Panc1 (cell line): ENCODE measurements around the gene NPPA.

ENCODE experiments used
- CTCF ChIP-seq: fragments of 450-650 bp; IDR thresholded peaks from 2 replicates; pipeline ENCODE4 v1.5.1; 2017; ENCODE audit warnings: mild to moderate bottlenecking
- POLR2AphosphoS5 ChIP-seq: IDR thresholded peaks from 2 replicates; pipeline ENCODE4 v1.6.1; 2012; ENCODE audit warnings: mild to moderate bottlenecking, low read depth, low read length, moderate library complexity
- REST ChIP-seq, 2 experiments: IDR thresholded peaks; 2 replicates each; pipeline ENCODE4 v1.6.1; 2011 to 2012; ENCODE audit warnings: low read depth in 2 of 2, control low read depth in 1 of 2, low read length in 1 of 2, mild to moderate bottlenecking in 1 of 2, moderate library complexity in 1 of 2; ENCODE audit not compliant: insufficient read depth in 1 of 2

- no peak for TF ChIP-seq CTCF
- TF ChIP-seq POLR2AphosphoS5: no peak
- TF ChIP-seq REST (IDR thresholded peaks at IDR 0.05; ENCODE audit: insufficient read depth in 1 of 2, low read depth in 2 of 2, low read length in 1 of 2): no peak
Observed at GRCh38 chr1:11877074-11877473, 29.5 kb upstream of the NPPA start.
